Pulmonary artery endothelial cell (primary cell): ENCODE results near the gene LY86. TPM values are rescaled to one million over a fixed set of nuclear protein-coding genes. Genes with fewer than 3 reads are reported as not detected.

Experiments
- DNase-seq: peaks from one replicate; pipeline ENCODE4 v3.0.0-alpha.2; 2011; ENCODE audit warnings: low read depth, low spot score
- total RNA-seq: library from RNA; depleted of rRNA; stranded (reverse); fragments of >200 nt; gene quantifications from 2 replicates; pipeline ENCODE4 v1.2.3, GENCODE V29; 2014

The LY86 gene
- total RNA-seq, 1 donor from 2014 or later: not detected

DNA sequence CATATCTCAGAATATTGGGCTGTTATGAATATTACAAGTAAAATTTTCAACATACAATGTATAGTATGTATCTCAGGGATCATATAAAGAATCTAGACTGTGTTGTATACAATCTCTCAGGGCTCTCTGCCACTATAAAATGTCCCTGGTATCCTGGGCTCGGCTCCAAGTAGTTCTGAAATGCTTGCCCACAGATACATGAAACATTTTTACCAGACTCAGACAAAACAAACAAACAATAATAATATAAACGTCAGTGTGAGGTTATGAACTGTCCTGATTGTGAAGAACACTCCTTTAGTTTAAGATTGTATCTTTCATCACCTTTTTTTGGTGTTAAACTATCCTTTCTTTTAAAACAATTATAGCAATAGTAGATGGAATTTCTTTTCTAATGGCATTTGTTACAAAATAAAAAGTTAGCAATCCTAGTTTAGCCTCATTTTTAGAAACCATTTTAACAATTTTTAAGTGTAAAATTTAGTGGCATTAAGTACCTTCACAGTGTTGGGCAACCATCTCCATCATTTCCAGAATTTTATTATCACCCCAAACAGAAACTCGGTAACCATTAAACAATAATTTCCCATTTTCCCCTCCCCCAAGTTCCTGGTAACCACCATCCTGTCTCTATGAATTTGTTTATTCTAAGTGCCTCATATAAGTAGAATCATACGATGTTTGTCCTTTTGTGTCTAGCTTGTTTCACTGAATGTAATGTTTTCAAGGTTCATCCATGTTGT, 17.4 kb upstream of the LY86 start:
- DNase-seq: no peak

DNA sequence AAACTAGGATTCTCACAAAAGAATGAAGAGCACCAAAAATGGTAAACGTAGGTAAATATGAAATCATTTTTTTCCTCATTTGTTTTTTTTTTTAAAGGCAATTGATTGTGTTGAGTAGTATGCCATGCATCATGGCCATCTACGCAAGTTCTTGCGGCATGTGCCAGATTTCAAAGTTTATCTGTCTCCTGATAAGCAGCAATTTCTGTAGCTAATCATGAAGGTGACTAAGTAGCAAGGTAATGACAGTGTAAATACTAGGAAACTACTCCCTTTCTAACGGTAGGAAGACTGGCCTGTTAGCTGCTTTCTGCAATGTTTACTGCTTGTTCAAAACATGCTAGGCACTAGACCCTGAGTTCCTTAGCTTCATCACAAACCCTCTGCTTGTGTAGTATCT, 13.4 kb upstream of the LY86 start:
- no peak for DNase-seq

DNA sequence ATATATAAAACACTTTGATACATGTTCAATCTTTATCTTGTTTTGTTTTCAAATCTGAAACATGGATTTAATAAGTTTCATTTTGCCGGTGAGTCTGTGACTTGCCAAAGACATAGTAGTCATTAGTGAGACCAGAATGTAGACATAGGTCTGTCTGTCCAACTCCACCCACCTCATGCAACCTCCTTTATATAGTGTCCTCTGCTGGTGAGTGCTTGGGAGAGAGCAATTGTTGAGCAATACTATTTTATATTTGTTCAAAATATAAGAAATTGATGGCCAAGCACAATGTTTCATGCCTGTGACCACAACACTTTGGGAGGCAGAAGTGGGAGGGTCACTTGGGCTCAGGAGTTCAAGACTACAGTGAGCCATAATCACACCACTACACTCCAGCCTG, 10.8 kb upstream of the LY86 start:
- no peak for DNase-seq

DNA sequence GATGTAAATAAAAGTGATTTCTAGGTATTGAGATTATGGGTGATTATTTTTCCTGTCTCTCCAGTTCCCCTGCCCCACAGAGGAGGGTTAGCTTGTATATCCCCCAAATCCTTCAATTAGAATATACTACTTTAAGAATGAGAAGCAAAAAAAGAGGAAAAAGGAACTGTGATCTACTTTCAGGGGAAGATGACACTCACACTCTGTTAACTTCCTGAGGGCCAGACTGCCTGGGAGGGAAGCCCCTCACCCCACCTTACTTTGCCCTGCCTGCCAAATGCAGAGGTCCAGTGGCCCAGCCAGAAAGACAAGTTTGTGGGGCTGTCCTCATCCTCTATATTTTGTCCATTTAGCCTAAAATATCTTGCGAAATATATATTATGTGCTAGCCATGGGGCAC, 9.2 kb upstream of the LY86 start:
- DNase-seq: no peak

DNA sequence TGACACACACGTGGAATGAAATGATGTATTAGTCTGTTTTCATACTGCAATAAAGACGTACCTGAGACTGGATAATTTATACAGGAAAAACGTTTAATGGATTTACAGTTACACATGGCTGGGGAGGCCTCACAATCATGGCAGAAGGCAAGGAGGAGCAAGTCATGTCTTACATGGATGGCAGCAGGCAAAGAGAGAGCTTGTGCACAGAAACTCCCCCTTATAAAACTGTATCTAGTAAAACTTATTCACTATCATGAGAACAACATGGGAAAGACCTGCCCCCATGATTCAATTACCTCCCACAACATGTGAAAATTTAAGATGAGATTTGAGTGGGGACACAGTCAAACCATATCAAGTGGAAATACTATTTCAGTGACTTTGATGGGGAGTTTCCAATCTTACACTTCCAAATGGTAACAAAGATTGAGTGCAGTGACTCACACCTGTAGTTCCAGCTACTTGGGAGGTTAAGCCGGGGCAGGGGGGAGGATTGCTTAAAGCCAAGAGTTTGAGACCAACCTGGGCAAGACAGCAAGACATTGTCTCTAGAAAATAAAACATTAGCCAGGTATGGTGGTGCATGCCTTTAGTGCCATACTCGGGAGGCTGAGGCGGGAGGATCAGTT, 8.2 kb upstream of the LY86 start:
- DNase-seq: no peak

DNA sequence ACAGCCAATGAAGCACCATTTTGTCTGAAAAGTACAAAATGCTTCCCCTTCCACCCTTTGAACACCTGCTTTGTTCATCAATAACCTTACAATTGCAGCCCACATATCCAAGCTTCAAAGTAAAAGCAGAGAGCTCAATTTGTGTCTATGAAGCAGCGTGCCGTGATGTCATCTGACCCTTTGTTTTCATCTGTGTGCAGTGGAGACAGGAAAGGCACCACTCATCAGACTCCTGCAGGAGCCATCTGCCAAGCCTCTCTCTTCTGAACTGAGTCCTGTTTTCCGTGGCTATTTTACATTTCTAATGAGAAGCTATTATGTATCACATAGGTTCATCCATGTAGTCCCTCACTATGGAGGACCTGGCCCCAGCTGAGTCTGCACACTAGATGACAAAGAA, 7.5 kb upstream of the LY86 start:
- no peak for DNase-seq

DNA sequence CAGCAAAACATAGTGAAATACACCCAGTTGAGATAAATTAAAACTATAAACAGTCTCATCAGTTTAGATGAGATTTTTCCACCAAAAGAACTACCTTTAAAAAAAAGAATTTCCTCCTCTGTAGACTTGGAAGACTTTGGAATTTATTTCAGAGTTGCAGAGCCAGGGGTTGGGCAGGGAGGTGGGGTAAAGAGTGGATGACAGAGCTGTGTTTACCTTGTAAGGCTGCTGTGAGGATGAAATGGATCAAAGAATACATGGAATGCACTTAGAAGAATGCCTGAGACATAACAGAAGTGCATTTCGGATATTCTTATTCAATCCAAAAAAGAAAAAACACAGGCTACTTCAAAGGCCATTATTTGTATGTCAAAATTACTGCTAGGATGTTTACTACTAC, 6.4 kb upstream of the LY86 start:
- DNase-seq: no peak

DNA sequence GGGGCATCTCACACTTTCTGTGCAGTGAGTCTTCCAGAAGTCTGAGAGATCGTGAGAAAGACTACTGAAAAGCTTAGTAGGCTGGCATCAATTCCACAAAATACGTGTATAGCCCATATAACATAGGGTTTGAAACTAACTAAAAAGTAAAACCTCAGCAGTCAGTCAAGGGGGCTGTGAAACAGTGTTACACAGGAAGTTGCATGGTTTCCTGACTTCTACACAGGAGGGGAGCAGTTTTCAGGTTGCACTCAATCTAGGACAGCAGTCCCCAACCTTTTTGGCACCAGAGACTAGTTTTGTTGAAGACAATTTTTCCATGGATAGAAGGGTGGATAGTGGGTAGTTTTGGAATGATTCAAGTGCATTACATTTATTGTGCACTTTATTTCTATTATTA, 4.7 kb upstream of the LY86 start:
- DNase-seq: no peak

DNA sequence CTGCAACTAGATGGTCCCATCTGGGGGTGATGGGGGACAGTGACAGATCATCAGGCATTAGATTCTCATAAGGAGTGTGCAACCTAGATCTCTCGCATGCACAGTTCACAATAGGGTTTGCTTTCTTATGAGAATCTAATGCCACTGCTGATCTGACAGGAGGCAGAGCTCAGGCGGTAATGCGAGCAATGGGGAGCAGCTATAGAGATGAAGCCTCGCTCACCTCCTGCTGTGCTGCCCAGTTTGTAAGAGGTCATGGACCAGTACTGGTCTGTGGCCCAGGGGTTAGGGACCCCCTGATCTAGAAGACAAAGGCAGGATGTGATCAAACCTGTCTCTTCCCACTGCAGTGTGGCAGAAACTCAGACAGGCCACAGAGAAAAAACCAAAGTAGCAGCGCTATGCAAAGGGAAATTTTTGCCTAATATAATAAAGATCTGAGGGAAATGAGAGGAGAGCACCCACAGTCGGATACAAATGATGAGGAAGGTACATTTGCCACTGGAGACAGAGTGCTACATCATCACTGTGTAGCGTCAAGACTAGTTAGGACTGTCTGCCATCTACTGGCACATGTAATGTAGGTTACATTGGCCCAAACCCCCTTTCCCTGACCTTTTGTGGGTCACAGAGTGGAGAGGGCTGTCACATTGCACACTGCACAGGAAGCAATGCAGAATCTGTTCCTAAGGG, 4.1 kb upstream of the LY86 start:
- no peak for DNase-seq

DNA sequence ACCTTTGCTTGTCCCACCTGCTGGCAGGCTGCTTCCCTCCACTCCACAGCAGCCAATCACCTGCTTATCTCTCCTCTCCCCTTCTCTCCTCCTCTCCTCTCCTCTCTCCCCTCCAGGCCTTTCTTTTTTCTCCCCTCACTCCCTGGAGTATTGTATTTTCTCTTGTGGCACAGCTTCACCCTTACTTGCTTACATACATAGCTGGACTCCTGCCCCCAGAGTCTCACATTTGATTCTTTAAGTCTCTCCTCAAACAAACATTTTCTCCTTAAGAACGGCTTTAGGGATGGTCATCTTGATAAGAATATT, 3.6 kb upstream of the LY86 start:
- DNase-seq: no peak

DNA sequence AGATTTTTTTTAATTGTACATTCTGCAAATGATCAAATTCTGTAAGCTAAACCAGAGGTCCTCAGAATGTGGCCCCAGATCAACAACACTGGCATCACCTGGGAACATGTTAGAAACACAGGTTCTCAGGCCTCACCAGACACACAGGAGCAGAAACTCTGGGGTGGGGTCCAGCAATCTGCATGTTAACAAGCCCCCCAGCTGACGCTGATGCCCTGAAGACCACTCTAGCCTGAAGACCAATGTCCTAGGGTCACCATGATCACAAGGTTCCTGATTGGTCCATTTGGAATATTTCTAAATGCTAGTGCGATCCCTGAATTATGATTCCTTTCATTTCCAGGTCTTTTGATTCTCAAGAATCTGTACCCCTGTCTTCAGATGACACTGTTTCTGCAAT, 2.4 kb upstream of the LY86 start:
- DNase-seq: no peak

DNA sequence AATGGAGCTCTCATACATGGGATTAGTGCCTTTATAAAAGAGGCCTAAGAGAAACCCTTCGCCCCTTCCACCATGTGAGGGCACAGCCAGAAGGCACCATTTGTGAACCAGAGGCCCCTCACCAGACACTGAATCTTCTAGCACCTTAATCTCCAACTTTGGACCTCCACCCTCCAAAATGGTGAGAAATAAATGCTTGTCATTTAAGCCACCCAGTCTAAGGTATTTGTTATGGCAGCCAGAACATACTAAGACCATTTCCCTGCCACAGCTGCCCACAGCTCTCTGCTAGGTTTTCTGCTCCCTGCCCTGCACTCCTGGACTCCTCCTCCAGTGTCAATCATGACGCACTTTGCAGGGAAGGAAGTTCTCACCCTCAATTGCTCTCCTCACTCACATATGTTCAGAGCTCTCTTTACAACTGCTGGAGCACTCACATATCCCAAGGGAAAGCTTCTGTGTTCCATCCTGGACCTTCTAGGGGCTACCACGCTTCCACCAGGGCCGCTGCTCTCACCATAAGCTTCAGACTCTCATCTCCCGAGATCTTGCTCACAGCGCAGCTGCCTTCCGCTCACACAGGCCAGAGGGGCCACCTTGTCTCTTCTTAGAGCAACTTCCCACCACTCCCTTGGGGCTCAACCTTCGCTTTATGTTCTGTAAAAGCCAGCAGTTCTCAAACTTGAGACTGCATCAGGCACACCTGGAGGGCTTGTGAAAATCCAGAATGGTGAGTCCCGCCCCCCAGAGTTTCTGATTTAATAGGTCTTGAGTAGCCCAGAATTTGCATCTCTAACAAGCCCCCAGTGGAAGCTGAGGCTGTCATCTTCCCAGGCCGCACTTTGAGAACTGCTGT, 1.6 kb upstream of the LY86 start:
- no peak for DNase-seq

DNA sequence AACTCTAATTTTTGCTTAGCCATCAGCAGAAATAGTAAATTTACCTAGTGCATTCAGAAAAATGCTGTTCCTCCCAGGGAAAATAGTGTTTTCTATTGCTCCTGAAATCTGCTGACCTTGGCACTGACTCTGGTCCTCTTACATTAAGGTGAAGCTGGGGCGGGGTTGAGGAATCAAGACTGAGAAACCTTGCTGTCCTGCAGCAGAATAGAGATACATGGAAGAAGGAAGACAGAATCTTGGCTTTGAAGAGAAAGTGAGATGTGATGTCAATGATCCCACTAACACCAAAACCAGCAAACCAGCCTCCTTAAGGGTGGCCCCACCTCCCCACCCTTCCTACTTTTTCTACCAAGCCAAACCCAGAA, 840 bp upstream of the LY86 start:
- DNase-seq: no peak

DNA sequence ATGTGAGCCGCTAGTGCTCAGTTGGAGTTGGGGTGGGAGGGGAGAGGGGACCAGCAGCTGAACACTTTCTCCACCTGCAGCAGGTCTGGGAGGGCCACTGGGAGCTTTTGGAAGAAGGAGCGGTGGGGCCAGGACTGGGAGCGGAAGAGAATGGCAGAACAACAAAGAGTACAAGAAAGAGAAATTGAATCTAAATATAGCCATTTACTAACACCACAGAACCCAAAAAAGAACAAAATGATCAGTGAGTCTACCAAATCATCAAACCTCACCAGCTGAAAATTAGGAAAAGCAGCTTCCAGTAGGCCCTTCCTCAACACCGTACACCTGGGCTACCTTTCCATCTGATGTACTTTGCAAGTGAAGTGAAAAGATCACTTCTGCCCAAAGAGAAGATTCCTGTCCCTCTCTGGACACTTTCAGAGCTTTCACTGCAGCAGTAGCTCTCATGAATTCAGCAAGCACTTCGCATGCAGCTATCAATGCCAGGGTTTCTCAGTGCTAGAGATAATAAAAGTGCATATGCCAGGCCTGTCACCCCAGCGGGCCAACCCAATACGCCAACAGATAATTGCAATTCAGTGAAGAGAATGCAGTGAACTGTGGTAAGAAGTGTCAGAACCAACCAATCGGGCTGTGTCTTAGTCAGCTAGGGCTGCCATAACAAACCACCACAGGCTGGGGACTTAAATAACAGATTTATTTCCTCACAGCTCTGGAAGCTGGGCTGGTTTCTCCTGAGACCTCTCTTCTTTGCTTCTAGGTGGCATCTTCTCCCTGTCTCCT, 597 bp downstream of the LY86 start:
- no peak for DNase-seq

DNA sequence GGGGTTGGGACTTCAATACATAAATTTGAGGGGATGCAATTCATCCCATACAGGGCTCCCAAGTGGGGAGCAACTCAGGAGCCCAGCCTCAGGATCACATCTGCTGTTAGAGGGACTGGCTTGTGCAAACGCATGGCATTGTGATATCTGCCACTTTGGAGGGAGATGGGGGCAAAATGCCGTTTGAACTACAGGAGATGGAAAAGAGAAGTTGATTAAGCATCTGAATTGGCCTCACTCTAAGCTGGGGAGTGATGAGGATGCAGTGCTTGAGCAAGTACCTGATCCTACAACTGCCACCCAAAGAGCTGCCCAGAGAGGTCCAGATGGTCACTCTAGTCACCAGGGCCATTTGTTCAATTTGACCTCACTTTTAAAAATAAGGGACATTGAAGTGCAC, 2.0 kb downstream of the LY86 start:
- DNase-seq: no peak

DNA sequence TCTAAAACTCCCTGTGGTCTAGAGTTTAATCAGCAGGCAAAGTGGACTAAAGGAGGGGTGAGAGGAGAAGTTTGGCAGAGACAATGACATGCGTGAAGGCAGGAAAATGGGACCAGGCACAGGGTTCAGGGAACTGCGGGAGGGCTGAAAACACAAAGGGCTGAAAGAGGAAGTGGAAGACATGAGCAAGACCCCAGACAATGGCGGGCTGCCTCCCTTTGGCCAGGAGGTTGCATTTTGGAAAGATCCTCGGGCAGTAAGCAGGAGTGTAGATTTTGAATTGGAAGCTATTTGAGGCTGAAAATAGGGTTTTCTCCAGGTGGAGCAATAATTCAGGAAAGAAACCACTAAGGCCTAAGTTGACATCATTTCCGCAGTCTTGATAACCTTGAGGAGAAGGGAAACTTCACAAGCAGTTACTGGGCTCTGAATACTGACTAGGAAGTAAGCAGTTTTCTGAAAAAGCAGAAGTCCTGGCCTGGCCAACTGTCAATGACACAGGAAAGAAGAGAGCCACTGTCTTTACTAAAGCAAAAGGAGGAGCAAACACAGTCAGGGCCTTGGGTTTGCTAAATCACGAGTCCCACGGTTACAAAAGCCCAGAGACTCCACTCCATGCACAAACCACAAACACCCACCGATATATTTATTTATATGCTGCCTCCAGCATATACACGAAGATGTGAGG, 3.4 kb downstream of the LY86 start:
- DNase-seq: no peak

DNA sequence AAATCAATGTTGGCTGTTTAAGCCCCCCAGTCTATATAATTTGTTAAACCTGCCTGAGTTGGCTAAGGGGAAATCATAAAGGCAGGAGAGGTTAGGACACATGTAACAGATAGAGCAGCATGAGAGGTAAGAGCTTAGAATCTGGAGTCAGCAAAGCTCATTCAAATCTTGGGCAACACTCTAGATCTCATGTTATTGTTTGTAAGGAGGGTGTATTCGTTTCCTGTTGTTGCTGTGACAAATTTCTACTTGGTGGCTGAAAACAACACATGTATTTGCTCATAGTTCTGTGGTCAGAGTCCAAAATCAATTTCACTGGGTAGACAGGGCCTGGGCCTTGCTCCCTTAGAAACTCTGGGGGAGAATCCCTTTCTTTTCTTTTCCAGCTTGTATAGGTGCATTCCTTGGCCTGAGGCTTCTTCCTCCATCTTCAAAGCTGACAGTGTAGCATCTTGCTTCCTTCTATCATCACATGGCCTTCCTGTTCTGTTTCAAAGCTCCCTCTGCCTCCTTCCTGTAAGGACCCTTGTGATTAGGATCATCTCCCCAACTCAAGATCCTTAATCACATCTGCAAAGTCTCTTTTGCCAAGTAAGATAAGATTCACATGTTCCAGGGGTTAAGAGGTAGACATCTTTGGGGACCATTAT, 4.4 kb downstream of the LY86 start:
- DNase-seq: no peak

DNA sequence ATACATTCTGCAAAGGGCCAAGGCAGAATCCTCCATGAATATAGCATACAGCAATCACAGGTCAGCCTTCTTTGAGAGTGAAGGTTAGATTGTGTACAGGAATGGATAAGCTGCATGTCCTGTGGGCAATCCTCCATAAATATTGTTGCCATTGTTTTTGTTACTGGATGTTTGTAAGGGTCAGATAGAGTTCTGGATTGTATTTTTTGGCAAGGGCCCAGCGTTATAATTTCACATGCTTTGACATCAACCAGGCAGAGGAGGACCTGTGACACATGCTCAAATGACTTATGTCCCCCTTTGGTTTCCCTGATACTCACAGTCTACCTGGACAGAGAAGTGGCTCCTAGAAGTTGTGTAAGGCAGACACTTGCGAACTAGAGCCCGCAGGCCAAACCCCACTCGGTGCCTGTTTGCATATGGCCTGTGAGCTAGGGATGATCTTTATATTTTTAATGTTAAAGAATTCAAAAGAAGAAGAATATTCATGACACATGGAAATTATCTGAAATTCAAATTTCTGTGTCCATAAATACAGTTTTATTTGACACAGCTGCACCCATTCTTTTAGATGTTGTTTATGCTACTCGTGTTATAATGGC, 5.4 kb downstream of the LY86 start:
- no peak for DNase-seq

DNA sequence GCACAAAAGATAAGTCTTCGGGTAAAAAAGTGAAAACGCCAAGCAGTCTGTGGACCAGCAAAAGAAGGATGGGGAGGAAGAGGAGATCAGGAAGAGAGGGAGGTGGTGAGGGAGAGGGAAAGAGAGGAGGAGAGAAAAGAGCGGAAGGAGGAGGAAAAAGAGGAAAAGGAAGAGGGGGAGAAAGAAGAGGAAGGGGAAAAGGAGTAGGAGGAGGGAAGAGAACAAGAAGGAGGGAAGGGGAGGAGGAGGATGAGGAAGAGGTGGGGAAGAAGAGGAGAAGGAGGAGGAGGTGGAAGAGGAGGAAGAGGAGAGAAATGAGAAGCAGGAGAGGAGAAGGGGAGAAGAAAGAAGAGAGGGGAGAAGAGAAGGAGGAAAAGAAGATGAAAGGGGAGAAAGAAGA, 6.5 kb downstream of the LY86 start:
- no peak for DNase-seq

DNA sequence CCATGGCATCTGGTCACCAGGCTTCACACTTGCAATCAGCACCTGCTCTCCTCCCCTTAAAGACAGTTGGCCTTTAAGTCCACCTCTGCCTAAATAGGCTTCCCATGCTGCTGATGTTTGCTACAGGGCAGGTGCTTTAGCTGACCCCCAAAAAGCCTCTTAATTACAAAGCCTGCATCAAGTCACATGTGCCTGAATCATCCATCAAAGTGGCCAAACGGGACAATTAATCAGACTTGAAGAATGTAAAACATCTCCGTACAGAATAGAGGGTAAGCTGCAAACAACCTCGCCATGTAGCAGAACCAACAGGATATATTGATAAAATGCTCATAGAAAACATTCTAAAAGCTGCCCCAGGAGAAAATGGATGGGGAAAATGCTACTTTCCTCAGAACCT, 7.4 kb downstream of the LY86 start:
- no peak for DNase-seq
